Stromal cell of bone marrow (primary cell): ENCODE measurements around the gene TACC3.

Source experiments
- DNase-seq: peaks from one replicate; pipeline ENCODE4 v3.0.0-alpha.2; 2012; ENCODE audit warnings: low read depth

Gene TACC3

GRCh38 chr4:1746919-1747602 lies 25.7 kb downstream of the TACC3 start:
- no peak for DNase-seq

- no peak for DNase-seq
Measured at GRCh38 chr4:1747603-1747967, 26.3 kb downstream of the TACC3 start.

- peak; percentile 13 for DNase-seq
Measured at GRCh38 chr4:1748465-1748995, 27.2 kb downstream of the TACC3 start.

GRCh38 chr4:1749370-1749769 lies 28.0 kb downstream of the TACC3 start:
- DNase-seq = no peak

GRCh38 chr4:1749826-1750225 lies 28.5 kb downstream of the TACC3 start:
- DNase-seq = no peak

GRCh38 chr4:1750381-1751154 lies 29.2 kb downstream of the TACC3 start:
- DNase-seq = no peak

GRCh38 chr4:1751155-1751918 lies 30.0 kb downstream of the TACC3 start:
- no peak for DNase-seq

DNA sequence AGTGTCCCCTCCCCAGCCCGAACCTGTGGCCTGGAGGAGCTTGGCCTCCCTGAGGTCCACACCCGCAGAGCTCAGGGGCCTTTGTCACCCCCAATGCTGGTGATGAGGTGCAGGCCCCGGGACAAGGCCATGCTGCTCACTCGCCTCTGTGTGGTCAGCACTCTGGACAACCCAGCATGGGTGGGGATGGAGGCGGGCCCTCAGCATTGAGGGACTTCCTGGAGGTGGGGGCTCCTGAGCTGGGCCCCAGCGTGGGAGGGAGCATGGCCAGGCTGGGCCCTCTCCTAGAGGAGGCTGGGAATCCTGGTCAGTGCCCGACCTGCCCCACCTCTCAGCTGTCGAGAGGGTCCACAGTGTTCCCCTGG lies 30.6 kb downstream of the TACC3 start:
- no peak for DNase-seq

DNA sequence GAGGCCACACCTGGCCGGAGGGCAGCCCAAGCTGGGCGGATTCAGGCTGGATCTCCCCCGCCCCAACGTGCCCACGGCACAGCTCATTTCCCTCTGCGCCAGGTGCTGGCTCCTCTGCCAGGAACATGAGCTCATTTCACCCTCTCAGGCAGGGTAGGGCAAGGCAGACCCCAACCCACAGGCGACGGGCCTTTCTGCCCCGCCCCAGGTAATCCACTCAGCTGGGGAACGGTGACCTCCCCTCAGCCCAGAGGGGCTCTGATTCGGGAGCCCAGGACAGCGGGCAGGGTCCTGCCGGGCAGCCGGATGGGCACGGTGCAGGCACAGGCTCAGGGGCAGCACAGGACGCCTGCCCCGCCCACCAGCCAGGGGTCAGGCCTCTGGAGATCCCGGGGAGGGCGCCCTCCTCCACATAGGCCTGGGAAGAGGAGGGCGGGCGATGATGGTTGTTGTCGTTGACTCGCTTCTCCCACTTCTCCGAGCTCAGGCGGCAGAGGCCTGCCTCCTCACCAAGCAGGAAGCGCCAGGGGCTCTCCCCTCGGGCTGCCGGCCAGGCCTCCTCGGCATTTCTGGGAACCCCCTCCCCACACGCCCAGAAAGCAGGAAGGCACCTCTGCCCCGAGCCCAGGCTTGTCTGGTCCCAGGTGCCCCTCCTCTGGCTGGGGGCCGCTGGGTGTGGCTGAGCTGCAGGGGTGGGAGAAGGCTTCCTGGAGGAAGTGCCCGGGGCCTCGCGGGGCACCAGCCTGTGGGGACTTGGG lies 31.1 kb downstream of the TACC3 start:
- peak; percentile 3 for DNase-seq

DNA sequence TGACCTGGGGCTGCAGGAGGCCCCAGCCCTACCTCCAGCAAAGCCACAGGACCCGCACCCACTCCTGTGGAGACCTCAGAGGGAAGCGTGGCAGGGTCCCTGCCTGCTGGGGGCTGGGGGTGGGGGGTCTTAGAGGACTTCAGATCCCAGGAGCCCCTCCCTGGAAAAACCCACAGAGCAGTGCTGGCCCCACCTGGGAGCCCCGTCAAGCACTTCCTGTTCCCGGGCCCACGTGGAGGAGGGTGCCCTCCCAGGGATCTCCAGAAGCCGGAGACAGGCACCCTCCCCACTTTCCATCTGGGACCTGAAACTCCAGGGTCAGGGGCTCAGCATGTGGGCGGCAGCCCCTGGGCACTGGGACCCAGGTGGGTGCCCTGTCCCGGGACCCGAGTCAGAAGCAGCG lies 32.0 kb downstream of the TACC3 start:
- no peak for DNase-seq

GRCh38 chr4:1753697-1754311 lies 32.5 kb downstream of the TACC3 start:
- no peak for DNase-seq

DNA sequence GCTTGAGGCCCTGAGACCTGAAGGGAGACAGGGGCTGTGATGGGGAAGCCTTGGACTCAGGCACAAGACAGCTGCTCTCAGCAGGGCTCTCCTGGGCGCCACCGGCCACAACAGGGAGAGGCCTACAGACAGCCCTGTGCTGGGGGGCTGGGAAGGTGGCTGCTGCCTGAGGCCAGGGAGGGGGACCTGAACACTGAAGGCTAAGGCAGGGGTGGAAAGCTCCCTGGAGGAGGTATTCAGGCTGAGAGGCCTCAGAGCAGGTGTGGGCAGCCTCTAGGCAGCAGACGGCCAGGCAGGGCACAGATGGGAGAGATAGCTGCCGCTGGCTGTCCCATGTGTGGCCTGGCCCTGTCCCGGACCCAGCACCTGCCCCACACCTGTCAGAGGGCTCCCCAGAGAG lies 33.0 kb downstream of the TACC3 start:
- no peak for DNase-seq

DNA sequence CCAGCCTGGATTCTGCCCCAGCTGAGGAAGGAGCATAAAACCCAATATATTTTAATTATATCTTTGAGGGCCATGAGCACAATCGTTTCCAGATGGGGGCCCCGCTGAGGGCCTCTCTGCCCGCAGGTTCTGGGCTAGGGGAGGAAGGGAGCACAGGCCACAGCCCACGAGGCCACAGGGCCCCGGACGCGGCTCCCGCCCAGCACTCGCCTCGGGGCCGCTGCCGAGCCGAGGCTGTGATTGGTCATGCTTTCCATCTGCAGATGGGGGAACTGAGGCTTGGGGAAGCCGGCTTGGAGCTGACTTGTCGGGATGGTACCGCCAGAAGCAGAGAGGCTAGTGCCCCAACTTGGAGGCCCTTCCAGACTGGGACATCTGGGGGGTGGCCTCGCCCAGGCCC lies 34.0 kb downstream of the TACC3 start:
- no peak for DNase-seq

DNA sequence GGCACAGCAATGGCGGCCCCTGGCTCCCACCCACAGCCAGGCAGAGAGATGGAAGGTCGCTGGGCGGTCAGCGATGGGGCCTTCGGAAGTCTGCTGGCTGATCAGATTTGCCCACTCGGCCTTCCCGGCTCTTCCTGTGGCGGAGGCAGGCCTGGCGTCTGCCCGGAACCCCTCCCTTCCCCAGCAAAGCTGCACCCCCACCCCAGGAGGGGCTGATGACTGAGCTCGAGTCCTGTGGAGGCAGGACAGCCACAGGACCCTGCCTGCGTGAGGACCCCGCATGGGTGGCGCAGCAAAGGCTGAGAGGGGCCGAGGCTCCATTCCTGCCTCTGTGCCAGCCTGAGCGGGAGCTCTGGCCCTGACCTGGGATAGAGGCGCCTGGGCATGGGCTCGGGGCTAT lies 34.8 kb downstream of the TACC3 start:
- DNase-seq = no peak

DNA sequence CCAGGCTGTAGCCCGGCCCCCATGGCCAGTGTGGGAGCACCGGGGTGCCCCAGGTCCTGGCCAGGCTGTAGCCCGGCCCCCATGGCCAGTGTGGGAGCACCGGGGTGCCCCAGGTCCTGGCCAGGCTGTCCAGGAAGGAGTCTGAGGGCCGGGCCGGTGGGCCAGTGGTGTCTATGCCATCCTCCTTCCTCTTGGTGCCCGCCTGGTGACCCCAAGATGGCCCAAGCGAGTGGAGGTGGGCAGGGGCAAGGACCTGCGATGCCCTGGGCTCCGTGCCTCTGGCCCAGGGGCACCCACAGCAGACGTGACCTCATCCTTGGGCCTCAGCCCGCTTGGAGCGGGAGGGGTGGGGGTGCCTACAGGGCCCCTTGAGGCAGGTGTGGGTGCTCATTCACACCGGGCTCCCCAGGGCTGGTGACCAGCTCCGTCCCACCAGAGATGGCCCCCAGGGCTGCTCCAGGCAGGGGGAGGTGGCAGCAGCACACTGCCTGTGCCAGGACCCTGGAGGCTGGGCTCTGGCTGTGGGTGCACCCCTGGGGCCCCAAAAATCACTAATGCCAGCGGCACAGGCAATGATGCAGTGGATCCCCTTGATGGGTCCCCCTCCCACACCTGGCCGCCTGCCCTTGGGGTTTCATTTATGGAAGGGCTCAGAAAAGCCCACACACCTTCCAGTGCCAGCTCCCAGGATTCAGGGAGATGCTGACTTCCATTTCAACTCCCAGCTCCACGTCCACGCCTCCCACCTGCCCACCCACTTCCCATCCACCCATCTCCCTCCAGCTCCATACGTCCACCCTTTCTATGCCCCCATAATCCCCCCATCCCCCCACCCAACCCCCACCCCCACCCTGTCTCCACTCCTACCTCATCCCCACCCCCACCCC lies 35.8 kb downstream of the TACC3 start:
- DNase-seq = no peak

- no peak for DNase-seq
Measured at GRCh38 chr4:1757836-1758235, 36.5 kb downstream of the TACC3 start.

DNA sequence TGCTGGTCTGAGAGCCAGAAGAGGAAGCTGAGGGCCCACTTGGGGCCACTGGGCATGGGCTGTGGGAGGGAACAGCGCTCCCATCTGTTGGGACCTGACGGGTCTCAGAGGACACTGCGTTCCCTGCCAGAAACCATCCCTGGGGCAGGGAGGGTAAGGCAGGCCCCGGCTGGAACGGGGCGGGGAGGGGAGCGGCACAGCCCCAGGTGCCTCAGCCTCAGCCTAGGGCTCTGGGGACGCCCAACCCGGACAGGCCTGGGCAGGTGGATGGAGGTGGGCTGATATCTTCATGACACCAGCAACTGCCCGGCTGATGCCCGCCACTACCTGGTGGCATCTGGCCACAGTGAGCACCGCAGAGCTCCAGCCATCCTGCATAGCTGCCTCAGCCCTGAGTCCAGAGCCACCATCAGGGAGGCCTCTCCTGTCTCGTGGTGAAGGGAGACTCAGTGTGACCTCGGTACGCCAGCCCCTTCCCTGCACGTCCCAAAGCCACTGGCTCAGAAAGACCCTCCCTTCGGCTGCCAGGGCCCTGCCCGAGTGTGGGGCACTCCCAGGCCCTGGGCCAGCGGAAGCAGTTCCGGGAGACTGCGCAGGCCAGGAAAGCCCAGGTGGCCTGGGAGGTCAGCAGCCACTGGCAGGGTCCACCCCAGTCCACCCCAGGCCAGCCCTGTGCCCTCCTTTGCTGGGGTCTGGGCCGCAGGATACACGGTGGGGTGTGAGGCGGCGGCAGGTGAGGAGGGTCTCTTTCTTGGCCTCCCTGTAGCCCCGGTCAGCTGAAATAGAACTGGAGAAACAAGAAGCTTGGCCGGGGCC lies 37.2 kb downstream of the TACC3 start:
- no peak for DNase-seq

DNA sequence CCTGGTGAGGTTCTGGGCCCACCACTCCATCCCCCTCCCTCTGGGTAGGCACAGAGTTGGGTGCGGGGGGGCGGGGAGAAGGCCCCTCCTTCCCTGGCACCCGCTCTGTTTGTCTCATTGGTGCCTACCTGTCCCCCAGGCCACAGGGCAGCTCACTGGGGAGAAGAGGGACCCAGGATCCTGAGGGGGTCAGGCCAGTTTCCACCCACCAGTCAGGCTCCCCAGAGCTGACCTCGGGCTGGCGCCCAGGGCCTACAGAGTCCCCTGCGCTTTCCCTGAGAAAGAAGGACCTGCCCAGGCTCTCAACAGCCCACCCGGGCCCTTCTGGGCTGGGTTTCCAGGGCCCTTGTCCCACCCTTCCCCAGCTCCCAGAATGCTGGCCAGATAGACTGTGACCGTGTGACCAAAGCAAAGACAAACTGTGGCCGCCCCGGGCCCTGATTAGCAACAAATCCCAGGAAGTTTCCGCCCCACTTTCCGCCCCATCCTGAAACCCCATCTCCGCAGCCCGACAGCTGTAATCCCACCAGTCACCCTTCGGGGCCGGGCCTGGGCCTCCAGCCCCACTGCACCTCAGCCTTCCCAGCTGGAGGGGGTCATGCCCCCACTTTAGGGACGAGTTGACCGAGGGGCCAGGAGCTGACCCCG lies 38.0 kb downstream of the TACC3 start:
- no peak for DNase-seq

DNA sequence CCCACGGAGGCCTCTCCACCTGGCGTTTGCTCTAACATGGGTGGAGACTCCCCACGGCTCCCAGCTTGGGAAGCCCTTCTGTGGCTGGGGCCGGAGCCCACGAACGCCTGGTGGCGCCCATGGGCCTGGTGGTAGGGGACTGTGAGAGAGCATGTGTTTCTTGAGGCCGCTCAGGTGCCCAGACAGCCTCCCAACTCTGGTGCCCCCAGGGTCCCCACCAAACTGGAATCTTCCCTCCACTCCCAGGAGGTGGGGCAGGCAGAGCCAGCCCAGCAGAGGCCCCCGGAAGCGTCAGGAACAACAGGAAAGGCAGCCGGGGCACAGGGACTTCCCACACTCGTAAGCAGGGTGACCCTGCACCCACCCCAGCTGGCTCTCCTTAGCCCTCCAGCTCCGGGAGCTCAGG lies 38.5 kb downstream of the TACC3 start:
- DNase-seq = no peak
